ENCODE measurements around the gene B3GALT2.
"Not testable (repeated sequence)": the region's sequence is repeated elsewhere in the genome, so short reads cannot be mapped to it uniquely, and the experiment has no call there.

B3GALT2 gene, protein sequence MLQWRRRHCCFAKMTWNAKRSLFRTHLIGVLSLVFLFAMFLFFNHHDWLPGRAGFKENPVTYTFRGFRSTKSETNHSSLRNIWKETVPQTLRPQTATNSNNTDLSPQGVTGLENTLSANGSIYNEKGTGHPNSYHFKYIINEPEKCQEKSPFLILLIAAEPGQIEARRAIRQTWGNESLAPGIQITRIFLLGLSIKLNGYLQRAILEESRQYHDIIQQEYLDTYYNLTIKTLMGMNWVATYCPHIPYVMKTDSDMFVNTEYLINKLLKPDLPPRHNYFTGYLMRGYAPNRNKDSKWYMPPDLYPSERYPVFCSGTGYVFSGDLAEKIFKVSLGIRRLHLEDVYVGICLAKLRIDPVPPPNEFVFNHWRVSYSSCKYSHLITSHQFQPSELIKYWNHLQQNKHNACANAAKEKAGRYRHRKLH

DNA sequence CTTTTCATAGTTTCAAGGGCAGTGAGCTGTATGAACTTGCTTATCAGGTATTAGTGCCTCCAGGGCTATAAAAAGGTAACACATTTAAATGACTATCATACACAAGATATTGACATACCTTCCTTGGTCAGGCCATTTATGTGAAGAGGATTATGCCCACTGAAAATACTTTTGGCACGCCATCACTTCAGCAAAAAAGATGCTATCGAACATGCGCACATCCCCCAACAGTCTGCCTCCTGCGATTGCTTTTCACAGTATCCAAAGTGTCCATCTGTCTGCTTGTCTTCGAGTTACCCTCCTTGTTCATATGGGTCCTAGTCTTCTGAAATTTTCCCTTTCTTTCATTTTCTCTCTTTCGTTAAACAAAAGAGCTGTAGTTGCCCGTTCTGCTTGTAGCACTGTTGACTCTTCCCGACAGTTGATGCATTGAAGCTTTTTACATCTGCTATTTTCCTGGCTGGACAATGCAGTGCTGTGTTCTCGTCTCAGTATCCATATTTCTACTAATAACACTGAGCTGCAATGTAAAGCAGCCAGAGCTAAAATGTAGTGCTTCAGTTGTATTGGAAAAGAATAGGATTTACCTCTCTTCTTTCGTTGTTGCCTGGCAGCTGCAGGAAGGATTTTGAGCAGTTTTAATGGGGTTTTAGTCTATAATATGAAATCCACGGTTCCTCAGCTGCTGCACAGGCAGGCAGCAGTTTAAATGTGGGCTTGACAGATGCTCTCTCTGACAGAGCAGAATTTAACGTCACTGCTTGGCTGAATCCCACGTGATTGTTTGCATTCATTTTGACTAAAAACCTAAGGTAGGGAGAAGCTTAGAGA is at the start of gene B3GALT2:
Gene B3GALT2 (minus strand): TSS at position 713 of the 831 bp plus-strand sequence. CDS start 5,051 bp downstream, outside the sequence.
- H3K27ac ChIP-seq (ENCODE audit: low read depth, low read length): no peak within 1 kb of the TSS
- no peaks in the 10 kb centered on the region for H3K27me3 ChIP-seq (ENCODE audit: control insufficient read depth, insufficient read depth, low read length)
- H3K4me3 ChIP-seq (ENCODE audit: low read depth, low read length): no peak within 1 kb of the TSS
- peaks cover 10% of the 10 kb centered on the region for H3K4me1 ChIP-seq (ENCODE audit: control insufficient read depth, insufficient read depth, low read length)
- H3K9ac ChIP-seq (ENCODE audit: low read length): no peak within 1 kb of the TSS
- no peaks in the 10 kb centered on the region for H3K9me3 ChIP-seq (ENCODE audit: control insufficient read depth, insufficient read depth, low read depth, low read length)
- no peaks in the 10 kb centered on the region for H3K36me3 ChIP-seq (ENCODE audit: control insufficient read depth, insufficient read depth, low read length)

DNA sequence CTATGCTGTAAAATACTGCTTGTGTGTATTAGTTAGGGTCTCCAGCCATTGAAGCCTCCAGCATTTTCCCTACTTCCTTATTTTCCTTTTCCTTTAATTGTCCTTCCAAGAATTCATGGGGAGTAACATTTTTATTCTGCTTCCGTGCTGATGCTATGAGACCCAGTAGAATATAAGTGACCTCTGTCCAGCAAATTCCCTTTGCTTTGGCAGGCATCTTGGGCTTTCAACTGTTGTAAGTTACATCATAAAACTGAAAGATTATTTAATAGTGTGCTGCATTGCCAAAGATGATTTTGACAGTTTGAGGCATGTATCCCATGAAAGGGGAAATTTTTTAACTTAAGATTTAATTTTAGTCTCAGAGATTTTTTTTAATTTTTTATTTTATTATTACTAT is 48.1 kb upstream of the B3GALT2 start:
- Histone ChIP-seq H3K27me3 (ENCODE audit: control insufficient read depth, insufficient read depth, low read length) (no peaks in the 10 kb centered on the region), H3K9ac (ENCODE audit: low read length) (no peak overlapping the region), H3K4me3 (ENCODE audit: low read depth, low read length) (no peak overlapping the region)

DNA sequence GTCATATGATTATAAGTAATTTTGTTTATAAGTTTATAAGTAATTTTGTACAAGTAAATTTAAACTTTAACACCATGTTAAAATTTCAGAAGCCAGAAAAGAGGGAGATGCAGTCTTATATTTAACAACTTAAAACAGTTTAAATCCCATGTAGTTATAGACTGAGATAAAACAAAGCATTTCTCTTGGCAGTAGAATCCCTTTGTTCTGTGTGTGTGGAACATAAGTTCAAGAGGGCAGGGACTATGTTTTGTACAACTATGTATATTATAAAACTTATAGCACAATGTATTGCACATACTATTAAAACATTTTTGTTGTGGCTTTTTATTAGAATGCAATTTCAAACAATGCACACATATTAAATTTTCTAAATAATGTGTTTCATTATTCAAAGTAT is 44.7 kb upstream of the B3GALT2 start:
- H3K4me3 ChIP-seq (ENCODE audit: low read depth, low read length); H3K4me1 ChIP-seq (ENCODE audit: control insufficient read depth, insufficient read depth, low read length); H3K27ac ChIP-seq (ENCODE audit: low read depth, low read length); H3K9ac ChIP-seq (ENCODE audit: low read length); H3K9me3 ChIP-seq (ENCODE audit: control insufficient read depth, insufficient read depth, low read depth, low read length); H3K27me3 ChIP-seq (ENCODE audit: control insufficient read depth, insufficient read depth, low read length): not testable (repeated sequence)
- peaks cover 19% of the 10 kb centered on the region for H3K36me3 ChIP-seq (ENCODE audit: control insufficient read depth, insufficient read depth, low read length)

More for the DNA sequence above, 48.1 kb upstream of the B3GALT2 start:
- Histone ChIP-seq H3K4me1 (ENCODE audit: control insufficient read depth, insufficient read depth, low read length) (no peaks in the 10 kb centered on the region), H3K27ac (ENCODE audit: low read depth, low read length) (no peak overlapping the region), H3K9me3 (ENCODE audit: control insufficient read depth, insufficient read depth, low read depth, low read length) (no peaks in the 10 kb centered on the region), H3K36me3 (ENCODE audit: control insufficient read depth, insufficient read depth, low read length) (peaks cover 23% of the 10 kb centered on the region)

DNA sequence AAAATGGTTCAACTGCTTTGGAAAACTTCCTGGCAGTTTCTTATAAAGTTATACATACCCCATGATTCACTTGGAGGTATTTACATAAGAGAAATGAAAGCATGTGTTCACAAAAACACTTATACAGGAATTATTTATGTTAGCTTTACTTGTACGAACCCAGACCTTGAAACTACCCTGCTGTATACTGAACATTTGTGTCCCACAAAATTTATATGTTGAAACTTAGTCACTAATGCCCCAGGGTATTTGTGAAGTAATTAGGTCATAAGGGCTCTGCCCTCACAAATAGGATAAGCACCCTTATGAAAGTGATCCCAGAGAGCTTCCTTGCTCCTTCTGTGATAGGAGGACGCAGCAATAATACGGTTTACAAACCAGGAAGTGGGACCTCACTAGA is 42.7 kb upstream of the B3GALT2 start:
- Histone ChIP-seq H3K36me3 (ENCODE audit: control insufficient read depth, insufficient read depth, low read length) (peaks cover 10% of the 10 kb centered on the region; the same call in 1 of the 2 replicates), H3K9ac (ENCODE audit: low read length) (no peak overlapping the region), H3K4me1 (ENCODE audit: control insufficient read depth, insufficient read depth, low read length) (no peaks in the 10 kb centered on the region), H3K9me3 (ENCODE audit: control insufficient read depth, insufficient read depth, low read depth, low read length) (no peaks in the 10 kb centered on the region), H3K4me3 (ENCODE audit: low read depth, low read length) (no peak overlapping the region), H3K27me3 (ENCODE audit: control insufficient read depth, insufficient read depth, low read length) (no peaks in the 10 kb centered on the region), H3K27ac (ENCODE audit: low read depth, low read length) (no peak overlapping the region)

DNA sequence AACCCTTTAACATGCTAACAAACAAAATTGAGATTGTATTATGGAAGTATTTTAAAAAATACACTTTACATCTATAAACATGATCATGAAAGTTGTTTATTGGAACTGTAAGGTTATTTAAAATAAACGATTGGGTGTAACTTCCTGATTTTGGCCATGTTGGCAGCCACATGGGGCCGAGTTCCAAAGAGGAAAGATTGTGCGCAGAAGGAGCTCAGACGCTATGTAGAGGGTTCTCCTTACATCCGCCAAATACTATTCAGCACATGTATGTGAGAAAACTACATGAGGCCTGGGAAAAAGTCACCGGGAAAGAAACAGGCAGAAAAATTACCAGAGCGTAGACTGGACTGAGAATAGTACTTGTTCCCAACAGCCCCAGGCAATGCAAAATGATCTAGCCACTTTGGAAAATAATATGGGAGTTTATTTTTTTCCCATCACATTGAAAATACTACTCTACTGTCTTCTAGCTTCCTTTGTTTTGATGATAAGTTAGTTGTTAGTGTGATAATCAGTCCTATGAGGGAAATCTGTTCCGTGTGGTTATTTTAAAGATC is 35.7 kb upstream of the B3GALT2 start:
- no peak overlapping the region for H3K27ac ChIP-seq (ENCODE audit: low read depth, low read length)
- no peak overlapping the region for H3K4me3 ChIP-seq (ENCODE audit: low read depth, low read length)
- peaks cover 16% of the 10 kb centered on the region for H3K4me1 ChIP-seq (ENCODE audit: control insufficient read depth, insufficient read depth, low read length)
- no peaks in the 10 kb centered on the region for H3K9me3 ChIP-seq (ENCODE audit: control insufficient read depth, insufficient read depth, low read depth, low read length)
- H3K36me3 ChIP-seq (ENCODE audit: control insufficient read depth, insufficient read depth, low read length): peaks cover 6% of the 10 kb centered on the region; the same call in 1 of the 2 replicates
- no peak overlapping the region for H3K9ac ChIP-seq (ENCODE audit: low read length)
- H3K27me3 ChIP-seq (ENCODE audit: control insufficient read depth, insufficient read depth, low read length): no peaks in the 10 kb centered on the region

DNA sequence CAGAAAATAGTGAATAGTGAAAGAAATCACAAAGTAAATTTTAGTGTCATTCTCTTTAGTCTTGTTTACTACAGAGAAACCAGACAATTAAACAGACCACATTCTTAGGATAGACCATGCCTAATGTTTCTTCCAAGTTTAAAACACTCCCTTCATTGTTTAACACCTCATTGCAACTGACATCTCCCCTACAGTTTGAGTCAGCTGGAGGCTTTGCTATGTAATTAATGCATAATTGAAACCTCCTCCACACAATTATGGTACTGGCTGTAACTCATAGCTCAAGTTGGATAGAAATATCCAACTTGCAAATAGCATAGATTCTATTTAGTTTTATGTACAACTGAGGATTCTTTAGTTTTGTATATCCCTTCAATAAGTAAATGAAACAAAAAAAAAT is 35.2 kb upstream of the B3GALT2 start:
- H3K27me3 ChIP-seq (ENCODE audit: control insufficient read depth, insufficient read depth, low read length): no peaks in the 10 kb centered on the region
- H3K4me1 ChIP-seq (ENCODE audit: control insufficient read depth, insufficient read depth, low read length): peaks cover 18% of the 10 kb centered on the region
- H3K9ac ChIP-seq (ENCODE audit: low read length): no peak overlapping the region
- no peaks in the 10 kb centered on the region for H3K9me3 ChIP-seq (ENCODE audit: control insufficient read depth, insufficient read depth, low read depth, low read length)
- no peak overlapping the region for H3K4me3 ChIP-seq (ENCODE audit: low read depth, low read length)
- H3K27ac ChIP-seq (ENCODE audit: low read depth, low read length): no peak overlapping the region
- H3K36me3 ChIP-seq (ENCODE audit: control insufficient read depth, insufficient read depth, low read length): peaks cover 6% of the 10 kb centered on the region; the same call in 1 of the 2 replicates

DNA sequence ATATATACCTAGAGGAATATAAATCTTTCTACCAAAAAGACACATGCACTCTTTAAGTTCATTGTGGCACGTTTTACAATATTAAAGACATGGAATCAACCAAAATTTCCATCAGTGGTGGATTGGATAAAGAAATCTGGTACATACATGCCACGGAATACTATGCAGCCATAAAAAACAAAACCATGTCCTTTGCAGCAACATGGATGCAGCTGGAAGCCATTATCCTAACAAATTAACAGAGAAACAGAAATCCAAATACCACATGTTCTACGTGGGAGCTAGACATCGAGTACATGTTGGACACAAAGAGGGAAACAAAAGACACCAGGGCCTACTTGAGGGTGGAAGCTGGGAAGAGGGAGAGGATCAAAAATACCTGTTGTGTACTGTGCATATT is 33.0 kb upstream of the B3GALT2 start:
- Histone ChIP-seq H3K9me3 (ENCODE audit: control insufficient read depth, insufficient read depth, low read depth, low read length) (no peaks in the 10 kb centered on the region), H3K36me3 (ENCODE audit: control insufficient read depth, insufficient read depth, low read length) (peaks cover 9% of the 10 kb centered on the region), H3K4me3 (ENCODE audit: low read depth, low read length) (no peak overlapping the region), H3K9ac (ENCODE audit: low read length) (no peak overlapping the region), H3K4me1 (ENCODE audit: control insufficient read depth, insufficient read depth, low read length) (peaks cover 20% of the 10 kb centered on the region), H3K27me3 (ENCODE audit: control insufficient read depth, insufficient read depth, low read length) (no peaks in the 10 kb centered on the region), H3K27ac (ENCODE audit: low read depth, low read length) (no peak overlapping the region)

DNA sequence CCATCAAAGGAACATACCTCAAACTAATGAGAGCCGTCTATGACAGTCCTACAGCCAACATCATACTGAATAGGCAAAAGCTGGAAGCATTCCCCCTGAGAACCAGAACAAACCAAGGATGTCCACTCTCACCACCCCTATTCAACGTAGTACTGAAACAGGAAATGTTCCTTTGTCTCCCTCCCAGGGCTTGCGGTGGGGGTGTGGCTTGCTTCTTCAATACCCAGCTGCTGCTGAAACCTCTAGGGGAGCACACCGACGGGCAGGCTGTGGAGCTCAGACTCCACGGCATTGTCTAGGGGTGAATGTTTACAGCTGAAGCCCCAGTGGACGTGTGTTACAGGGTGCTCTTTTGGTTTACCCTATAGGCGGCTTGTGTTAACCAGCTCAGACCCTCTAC is 30.5 kb upstream of the B3GALT2 start:
- no peaks in the 10 kb centered on the region for H3K9me3 ChIP-seq (ENCODE audit: control insufficient read depth, insufficient read depth, low read depth, low read length)
- H3K4me3 ChIP-seq (ENCODE audit: low read depth, low read length): no peak overlapping the region
- no peaks in the 10 kb centered on the region for H3K27me3 ChIP-seq (ENCODE audit: control insufficient read depth, insufficient read depth, low read length)
- peaks cover 20% of the 10 kb centered on the region; the same call in 1 of the 2 replicates for H3K36me3 ChIP-seq (ENCODE audit: control insufficient read depth, insufficient read depth, low read length)
- no peak overlapping the region for H3K27ac ChIP-seq (ENCODE audit: low read depth, low read length)
- H3K9ac ChIP-seq (ENCODE audit: low read length): no peak overlapping the region
- peaks cover 13% of the 10 kb centered on the region for H3K4me1 ChIP-seq (ENCODE audit: control insufficient read depth, insufficient read depth, low read length)

DNA sequence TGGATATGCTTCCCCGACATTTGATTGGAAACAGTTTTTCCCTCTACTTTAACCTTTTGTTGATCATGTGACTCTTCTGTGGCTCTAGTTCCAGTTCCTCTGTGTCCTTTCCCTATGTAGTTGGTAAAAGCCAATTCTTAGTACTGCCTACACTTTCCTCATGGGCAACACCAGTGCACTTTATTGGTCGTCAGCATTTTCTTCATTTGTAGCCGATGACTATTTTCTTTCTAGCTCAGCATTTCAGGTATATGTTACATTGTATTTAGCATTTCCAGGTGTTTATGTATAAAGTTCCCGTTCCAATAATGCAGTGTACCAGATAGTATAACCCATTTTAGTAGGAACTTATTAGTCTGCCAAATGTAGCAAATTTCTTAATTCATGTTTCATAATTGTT is 27.6 kb upstream of the B3GALT2 start:
- Histone ChIP-seq H3K9ac (ENCODE audit: low read length) (no peak overlapping the region), H3K4me3 (ENCODE audit: low read depth, low read length) (no peak overlapping the region), H3K27me3 (ENCODE audit: control insufficient read depth, insufficient read depth, low read length) (no peaks in the 10 kb centered on the region), H3K9me3 (ENCODE audit: control insufficient read depth, insufficient read depth, low read depth, low read length) (no peaks in the 10 kb centered on the region), H3K4me1 (ENCODE audit: control insufficient read depth, insufficient read depth, low read length) (peaks cover 6% of the 10 kb centered on the region), H3K36me3 (ENCODE audit: control insufficient read depth, insufficient read depth, low read length) (peaks cover 20% of the 10 kb centered on the region; the same call in 1 of the 2 replicates), H3K27ac (ENCODE audit: low read depth, low read length) (no peak overlapping the region)

DNA sequence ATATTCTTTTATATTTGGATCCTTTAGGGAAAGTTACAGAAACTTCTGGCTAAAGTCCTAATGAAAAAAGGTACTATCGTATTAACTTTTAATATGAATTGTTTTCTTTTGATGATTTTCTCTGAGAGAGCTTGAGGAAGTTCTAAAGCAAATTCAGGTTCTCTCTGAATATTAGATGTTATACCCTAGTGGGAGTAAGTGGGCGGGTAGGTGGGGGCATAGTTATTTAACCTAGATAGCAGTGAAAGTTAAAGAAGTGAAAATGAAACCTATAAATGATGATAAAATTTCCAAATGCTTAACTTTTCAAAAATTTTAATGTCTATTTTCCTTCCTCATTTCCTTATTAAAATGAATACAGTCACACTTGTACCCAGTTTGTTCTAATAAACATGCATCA is 26.2 kb upstream of the B3GALT2 start:
- H3K9ac ChIP-seq (ENCODE audit: low read length): no peak overlapping the region
- H3K4me3 ChIP-seq (ENCODE audit: low read depth, low read length): no peak overlapping the region
- no peaks in the 10 kb centered on the region for H3K27me3 ChIP-seq (ENCODE audit: control insufficient read depth, insufficient read depth, low read length)
- H3K4me1 ChIP-seq (ENCODE audit: control insufficient read depth, insufficient read depth, low read length): peaks cover 6% of the 10 kb centered on the region
- no peak overlapping the region for H3K27ac ChIP-seq (ENCODE audit: low read depth, low read length)
- H3K9me3 ChIP-seq (ENCODE audit: control insufficient read depth, insufficient read depth, low read depth, low read length): no peaks in the 10 kb centered on the region
- peaks cover 21% of the 10 kb centered on the region; the same call in 1 of the 2 replicates for H3K36me3 ChIP-seq (ENCODE audit: control insufficient read depth, insufficient read depth, low read length)

DNA sequence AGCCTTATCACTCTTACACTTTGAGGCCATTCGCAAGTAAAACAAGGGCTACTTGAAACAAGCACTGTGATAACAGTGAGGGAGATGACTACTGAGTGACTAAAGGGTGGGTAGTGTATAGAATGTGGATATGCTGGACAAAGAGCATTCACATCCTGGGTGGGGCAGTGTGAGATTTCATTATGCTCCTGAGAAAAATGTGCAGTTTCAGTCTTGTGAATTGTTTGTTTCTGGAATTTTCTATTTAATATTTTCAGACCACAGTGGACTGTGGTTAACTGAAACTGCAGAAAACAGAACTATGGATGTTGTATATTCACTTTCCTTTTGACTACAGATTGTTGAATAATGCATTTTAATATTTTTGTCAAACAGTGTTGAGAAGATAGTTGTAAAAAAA is 25.1 kb upstream of the B3GALT2 start:
- peaks cover 3% of the 10 kb centered on the region for H3K4me1 ChIP-seq (ENCODE audit: control insufficient read depth, insufficient read depth, low read length)
- peaks cover 27% of the 10 kb centered on the region for H3K36me3 ChIP-seq (ENCODE audit: control insufficient read depth, insufficient read depth, low read length)
- peaks cover 7% of the 10 kb centered on the region; the same call in 1 of the 2 replicates for H3K9me3 ChIP-seq (ENCODE audit: control insufficient read depth, insufficient read depth, low read depth, low read length)
- no peak overlapping the region for H3K27ac ChIP-seq (ENCODE audit: low read depth, low read length)
- no peak overlapping the region for H3K9ac ChIP-seq (ENCODE audit: low read length)
- H3K4me3 ChIP-seq (ENCODE audit: low read depth, low read length): no peak overlapping the region
- H3K27me3 ChIP-seq (ENCODE audit: control insufficient read depth, insufficient read depth, low read length): no peaks in the 10 kb centered on the region

Measured in HUES6 (cell line).